Fibroblast of mammary gland (primary cell): ENCODE data around the gene MAP3K7CL.

ENCODE experiments used
- DNase-seq: peaks from one replicate; pipeline ENCODE4 v3.0.0-alpha.2; 2010; ENCODE audit warnings: low read depth
- H3K4me3 ChIP-seq: 2 replicates; pipeline ENCODE4 v1.5.1; 2011; ENCODE audit warnings: low read depth, mild to moderate bottlenecking, low read length, moderate library complexity; ENCODE audit not compliant: control insufficient read depth
- TF ChIP-seq, protein P1 (sequence below): conservative IDR thresholded peaks from 2 replicates; pipeline ENCODE4 v1.5.1; 2011; ENCODE audit warnings: low read depth, low read length, inconsistent platforms; ENCODE audit not compliant: control insufficient read depth, insufficient read depth

The MAP3K7CL gene

DNA sequence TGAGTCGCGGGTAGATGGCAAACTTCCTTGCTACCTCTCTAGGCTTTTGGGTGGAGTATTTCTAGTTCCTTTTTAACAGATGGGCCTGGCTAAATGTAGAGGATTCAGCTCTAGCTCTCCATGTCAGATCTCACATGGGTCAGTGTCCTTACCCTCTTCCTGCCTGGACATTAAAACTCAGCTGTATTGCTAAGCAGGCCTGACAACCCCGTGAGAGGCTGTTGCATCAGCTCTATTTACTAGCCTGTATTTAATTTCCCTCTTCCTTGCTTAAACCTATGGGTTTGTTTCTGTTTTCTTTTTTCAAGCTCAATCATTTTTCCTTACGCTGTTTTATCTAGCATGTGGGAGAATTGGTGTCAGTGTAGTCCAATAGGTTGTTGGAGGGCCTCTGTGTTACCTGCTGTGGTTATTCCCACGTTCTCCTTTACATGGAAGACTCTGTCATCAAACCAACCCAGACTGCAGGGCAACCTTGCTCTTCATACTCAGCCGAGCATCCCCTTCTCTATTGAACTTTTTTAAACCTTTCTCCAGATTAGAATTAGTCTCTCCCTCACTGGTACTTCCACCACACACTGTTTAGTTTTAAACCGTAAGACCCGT lies 88.8 kb downstream of the MAP3K7CL start:
- TF ChIP-seq, protein P1, sequence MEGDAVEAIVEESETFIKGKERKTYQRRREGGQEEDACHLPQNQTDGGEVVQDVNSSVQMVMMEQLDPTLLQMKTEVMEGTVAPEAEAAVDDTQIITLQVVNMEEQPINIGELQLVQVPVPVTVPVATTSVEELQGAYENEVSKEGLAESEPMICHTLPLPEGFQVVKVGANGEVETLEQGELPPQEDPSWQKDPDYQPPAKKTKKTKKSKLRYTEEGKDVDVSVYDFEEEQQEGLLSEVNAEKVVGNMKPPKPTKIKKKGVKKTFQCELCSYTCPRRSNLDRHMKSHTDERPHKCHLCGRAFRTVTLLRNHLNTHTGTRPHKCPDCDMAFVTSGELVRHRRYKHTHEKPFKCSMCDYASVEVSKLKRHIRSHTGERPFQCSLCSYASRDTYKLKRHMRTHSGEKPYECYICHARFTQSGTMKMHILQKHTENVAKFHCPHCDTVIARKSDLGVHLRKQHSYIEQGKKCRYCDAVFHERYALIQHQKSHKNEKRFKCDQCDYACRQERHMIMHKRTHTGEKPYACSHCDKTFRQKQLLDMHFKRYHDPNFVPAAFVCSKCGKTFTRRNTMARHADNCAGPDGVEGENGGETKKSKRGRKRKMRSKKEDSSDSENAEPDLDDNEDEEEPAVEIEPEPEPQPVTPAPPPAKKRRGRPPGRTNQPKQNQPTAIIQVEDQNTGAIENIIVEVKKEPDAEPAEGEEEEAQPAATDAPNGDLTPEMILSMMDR = no peak
- no peak overlapping the region for H3K4me3 ChIP-seq
- peak; percentile 34 for DNase-seq

DNA sequence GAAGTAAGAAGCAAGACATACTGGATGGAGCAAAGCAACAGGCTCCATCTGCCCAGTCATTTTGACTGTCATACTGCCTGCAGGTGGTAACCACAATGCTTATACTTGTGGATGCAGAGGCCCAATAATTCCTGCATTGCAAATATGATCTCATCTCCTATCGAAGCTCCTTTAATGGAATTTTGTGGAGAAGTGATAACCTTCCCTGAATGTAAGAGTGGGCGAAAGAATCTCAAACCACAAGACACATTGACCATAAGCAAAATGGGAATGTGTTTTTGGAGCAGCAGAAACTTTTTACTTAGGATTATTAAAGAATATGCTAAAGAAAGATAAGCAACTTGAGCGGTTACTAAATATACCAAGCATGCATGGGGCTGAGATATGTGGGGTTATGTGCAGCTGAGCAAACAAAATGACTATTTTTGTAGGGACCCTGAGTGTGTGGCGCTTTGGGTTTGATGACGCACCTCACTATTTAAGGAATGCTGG lies 90.9 kb downstream of the MAP3K7CL start:
- H3K4me3 ChIP-seq = no peak overlapping the region
- TF ChIP-seq, protein P1 = no peak
- DNase-seq = no peak

DNA sequence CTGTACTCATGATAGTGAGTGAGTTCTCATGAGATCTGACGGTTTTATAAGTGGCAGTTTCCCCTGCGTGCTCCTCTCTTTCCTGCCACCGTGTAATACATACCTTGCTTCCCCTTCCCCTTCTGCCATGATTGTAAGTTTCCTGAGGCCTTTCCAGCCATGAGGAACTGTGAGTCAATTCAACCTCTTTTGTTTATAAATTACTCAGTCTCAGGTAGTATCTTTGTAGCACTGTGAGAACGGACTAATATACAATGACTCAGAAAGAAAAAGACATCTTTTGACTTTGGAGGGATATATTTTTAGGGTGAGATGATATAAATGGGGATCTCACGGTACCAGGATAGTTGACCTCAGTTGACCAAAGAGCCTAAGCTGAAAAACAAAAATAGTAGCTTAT lies 93.6 kb downstream of the MAP3K7CL start:
- TF ChIP-seq, protein P1 = no peak
- no peak overlapping the region for H3K4me3 ChIP-seq

More for the DNA sequence above, 93.6 kb downstream of the MAP3K7CL start:
- no peak for DNase-seq
